ENCODE measurements around the gene MON1A.
A peak's percentile ranks its signal among the peaks of the same experiment; 100 is the strongest.
"Not testable (repeated sequence)": the region's sequence is repeated elsewhere in the genome, so short reads cannot be mapped to it uniquely, and the experiment has no call there.

MON1A gene

GRCh38 chr3:49916686-49917085 is 12.9 kb downstream of the MON1A start:
- no peak for DNase-seq

GRCh38 chr3:49914906-49915305 is 14.7 kb downstream of the MON1A start:
- DNase-seq, result peak in 1 of 2 donors; percentile 22

- DNase-seq, result no peak
Measured at GRCh38 chr3:49912881-49913281, 16.7 kb downstream of the MON1A start.

- no peak for DNase-seq
Measured at GRCh38 chr3:49911611-49912010, 18.0 kb downstream of the MON1A start.

- DNase-seq, result no peak
Measured at GRCh38 chr3:49911124-49911420, 18.5 kb downstream of the MON1A start.

GRCh38 chr3:49910409-49911123 is 19.0 kb downstream of the MON1A start:
- no peak for DNase-seq

- no peak for DNase-seq
Measured at GRCh38 chr3:49908373-49909199, 21.0 kb downstream of the MON1A start.

GRCh38 chr3:49906073-49906743 is 23.4 kb downstream of the MON1A start:
- peak; percentile 59 to 68 for DNase-seq

- DNase-seq, result not testable (repeated sequence)
Measured at GRCh38 chr3:49904448-49904847, 25.2 kb downstream of the MON1A start.

- DNase-seq, result peak; percentile 33 to 55
Measured at GRCh38 chr3:49903451-49904424, 25.9 kb downstream of the MON1A start, which contains the start of gene MST1R. Gene MST1R (minus strand): TSS chr3:49903873. CDS start chr3:49903609, 264 bp downstream.

GRCh38 chr3:49902511-49903345 is 26.9 kb downstream of the MON1A start:
- no peak for DNase-seq

GRCh38 chr3:49901366-49902339 is 28.0 kb downstream of the MON1A start:
- DNase-seq, result peak in 1 of 2 donors; percentile 58

- no peak for DNase-seq
Measured at GRCh38 chr3:49900491-49901153, 29.0 kb downstream of the MON1A start.

GRCh38 chr3:49899815-49900214 is 29.8 kb downstream of the MON1A start:
- no peak for DNase-seq

GRCh38 chr3:49898991-49899390 is 30.6 kb downstream of the MON1A start:
- DNase-seq, result no peak

- no peak for DNase-seq
Measured at GRCh38 chr3:49896345-49896744, 33.3 kb downstream of the MON1A start.

- DNase-seq, result no peak
Measured at GRCh38 chr3:49895791-49896190, 33.8 kb downstream of the MON1A start.

GRCh38 chr3:49889296-49889695 is 40.3 kb downstream of the MON1A start:
- DNase-seq, result no peak

GRCh38 chr3:49886922-49887265 is 42.7 kb downstream of the MON1A start:
- no peak for DNase-seq

GRCh38 chr3:49883998-49884397 is 45.6 kb downstream of the MON1A start:
- DNase-seq, result no peak

Measured in inflammatory macrophage treated with lipopolysaccharide for 1 hour (primary cell).